OCI-LY3 (cell line): ENCODE data around the gene SLC24A4.

Source experiments
- H2AFZ ChIP-seq: fragments of 200-600, 300-600 bp; shearing (Covaris generic); 2 replicates; pipeline ENCODE4 v1.6.0; 2014; ENCODE audit warnings: antibody characterized with exemption, low read depth, low read length
- H3K27ac ChIP-seq: fragments of 200-600, 300-600 bp; sonication (generic); 2 replicates; pipeline ENCODE4 v1.5.1; 2014; ENCODE audit warnings: mild to moderate bottlenecking, low read length, moderate library complexity, mixed read lengths
- H3K27me3 ChIP-seq: fragments of 200-600, 300-600 bp; sonication (generic); 2 replicates; pipeline ENCODE4 v1.6.1; 2014; ENCODE audit warnings: low read depth, low read length, mixed read lengths
- H3K36me3 ChIP-seq: fragments of 200-600, 300-600 bp; sonication (generic); replicated peaks from 2 replicates; pipeline ENCODE3; 2014; ENCODE audit warnings: low read depth, low read length, mixed read lengths
- H3K4me1 ChIP-seq: fragments of 300-600, 200-600 bp; sonication (generic); 2 replicates; pipeline ENCODE4 v1.6.1; 2014; ENCODE audit warnings: low read length, mixed read lengths
- H3K4me2 ChIP-seq: fragments of 200-600, 300-600 bp; sonication (generic); 2 replicates; pipeline ENCODE4 v1.6.1; 2014; ENCODE audit warnings: low read length, mixed read lengths
- H3K4me3 ChIP-seq: fragments of 300-600, 200-600 bp; sonication (generic); 2 replicates; pipeline ENCODE4 v1.5.1; 2014; ENCODE audit warnings: antibody characterized with exemption, mild to moderate bottlenecking, low read length, moderate library complexity
- H3K79me2 ChIP-seq: fragments of 300-600, 200-600 bp; shearing (Covaris generic); 2 replicates; pipeline ENCODE4 v1.6.1; 2014; ENCODE audit warnings: mild to moderate bottlenecking, low read length, mixed read lengths
- H3K9ac ChIP-seq: fragments of 300-600, 200-600 bp; shearing (Covaris generic); 2 replicates; pipeline ENCODE4 v1.6.0; 2014; ENCODE audit warnings: mild to moderate bottlenecking, low read length, moderate library complexity
- H3K9me3 ChIP-seq: fragments of 200-600, 300-600 bp; shearing (Covaris generic); 2 replicates; pipeline ENCODE4 v1.6.1; 2014; ENCODE audit warnings: low read length, mixed read lengths; ENCODE audit not compliant: insufficient read depth
- H4K20me1 ChIP-seq: fragments of 200-600, 300-600 bp; sonication (generic); 2 replicates; pipeline ENCODE4 v1.6.1; 2016; ENCODE audit warnings: low read length, mixed read lengths; ENCODE audit not compliant: insufficient read depth
- EZH2phosphoT487 ChIP-seq: fragments of 200-600 bp; shearing (Covaris generic); IDR thresholded peaks from 2 replicates; pipeline ENCODE4 v1.6.1; 2018; ENCODE audit warnings: antibody characterized with exemption, mixed run types, low read depth
- TF ChIP-seq, protein P1 (sequence below): fragments of 200-600, 300-600 bp; sonication (generic); IDR thresholded peaks from 2 replicates; pipeline ENCODE4 v1.5.1; 2014; ENCODE audit warnings: antibody characterized with exemption, low read length, low read depth

Gene SLC24A4

DNA sequence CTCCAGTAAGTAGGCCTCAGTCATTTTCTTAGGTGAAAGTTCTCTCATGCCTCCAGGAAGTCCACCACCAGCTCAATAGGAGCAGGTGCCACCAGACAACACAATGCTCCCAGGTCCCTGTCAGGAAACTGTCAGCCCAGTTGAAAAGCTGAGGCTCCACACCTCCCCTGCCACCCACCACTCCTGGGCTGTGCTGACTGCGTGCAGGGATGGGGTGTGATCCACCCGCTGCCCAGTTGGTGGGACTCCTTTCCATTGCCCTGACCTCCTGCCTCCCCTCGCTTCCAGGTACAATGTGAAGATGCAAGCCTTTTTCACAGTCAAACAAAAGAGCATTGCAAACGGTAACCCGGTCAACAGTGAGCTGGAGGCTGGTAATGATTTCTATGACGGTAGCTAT is 125.8 kb downstream of the SLC24A4 start:
- no peak overlapping the region for H3K9ac ChIP-seq
- H3K27ac ChIP-seq, result no peak overlapping the region
- no peak overlapping the region for H2AFZ ChIP-seq
- no peak for TF ChIP-seq EZH2phosphoT487
- TF ChIP-seq, protein P1, sequence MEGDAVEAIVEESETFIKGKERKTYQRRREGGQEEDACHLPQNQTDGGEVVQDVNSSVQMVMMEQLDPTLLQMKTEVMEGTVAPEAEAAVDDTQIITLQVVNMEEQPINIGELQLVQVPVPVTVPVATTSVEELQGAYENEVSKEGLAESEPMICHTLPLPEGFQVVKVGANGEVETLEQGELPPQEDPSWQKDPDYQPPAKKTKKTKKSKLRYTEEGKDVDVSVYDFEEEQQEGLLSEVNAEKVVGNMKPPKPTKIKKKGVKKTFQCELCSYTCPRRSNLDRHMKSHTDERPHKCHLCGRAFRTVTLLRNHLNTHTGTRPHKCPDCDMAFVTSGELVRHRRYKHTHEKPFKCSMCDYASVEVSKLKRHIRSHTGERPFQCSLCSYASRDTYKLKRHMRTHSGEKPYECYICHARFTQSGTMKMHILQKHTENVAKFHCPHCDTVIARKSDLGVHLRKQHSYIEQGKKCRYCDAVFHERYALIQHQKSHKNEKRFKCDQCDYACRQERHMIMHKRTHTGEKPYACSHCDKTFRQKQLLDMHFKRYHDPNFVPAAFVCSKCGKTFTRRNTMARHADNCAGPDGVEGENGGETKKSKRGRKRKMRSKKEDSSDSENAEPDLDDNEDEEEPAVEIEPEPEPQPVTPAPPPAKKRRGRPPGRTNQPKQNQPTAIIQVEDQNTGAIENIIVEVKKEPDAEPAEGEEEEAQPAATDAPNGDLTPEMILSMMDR, result no peak
- H4K20me1 ChIP-seq, result no peaks in the 10 kb centered on the region
- no peaks in the 10 kb centered on the region for H3K79me2 ChIP-seq
- H3K4me2 ChIP-seq, result no peak overlapping the region
- H3K4me1 ChIP-seq, result peaks cover 8% of the 10 kb centered on the region; the same call in 1 of the 2 replicates
- H3K4me3 ChIP-seq, result no peak overlapping the region
- H3K9me3 ChIP-seq, result 0 out of 2 replicates have a peak, but pooled peaks cover 3% of the 10 kb centered on the region
- H3K36me3 ChIP-seq, result no peaks in the 10 kb centered on the region
- H3K27me3 ChIP-seq, result no peaks in the 10 kb centered on the region

GRCh38 chr14:92449404-92450181 is 126.6 kb downstream of the SLC24A4 start:
- Histone ChIP-seq H2AFZ (no peak overlapping the region), H3K27ac (no peak overlapping the region)

GRCh38 chr14:92450351-92451070 is 127.5 kb downstream of the SLC24A4 start:
- H3K4me2 ChIP-seq, result no peak overlapping the region
- H3K79me2 ChIP-seq, result no peaks in the 10 kb centered on the region
- TF ChIP-seq EZH2phosphoT487, result no peak

More at GRCh38 chr14:92449404-92450181, 126.6 kb downstream of the SLC24A4 start:
- Histone ChIP-seq H3K9me3 (0 out of 2 replicates have a peak, but pooled peaks cover 3% of the 10 kb centered on the region), H3K36me3 (no peaks in the 10 kb centered on the region), H3K4me3 (no peak overlapping the region), H3K27me3 (no peaks in the 10 kb centered on the region), H3K4me2 (no peak overlapping the region), H4K20me1 (no peaks in the 10 kb centered on the region), H3K9ac (no peak overlapping the region), H3K4me1 (peaks cover 8% of the 10 kb centered on the region; the same call in 1 of the 2 replicates), H3K79me2 (no peaks in the 10 kb centered on the region)
- TF ChIP-seq EZH2phosphoT487, result no peak
- TF ChIP-seq, protein P1, result no peak

GRCh38 chr14:92451245-92451644 is 128.3 kb downstream of the SLC24A4 start:
- TF ChIP-seq EZH2phosphoT487, result no peak
- TF ChIP-seq, protein P1, result no peak

More at GRCh38 chr14:92450351-92451070, 127.5 kb downstream of the SLC24A4 start:
- Histone ChIP-seq H3K36me3 (no peaks in the 10 kb centered on the region), H3K9me3 (0 out of 2 replicates have a peak, but pooled peaks cover 7% of the 10 kb centered on the region), H2AFZ (no peak overlapping the region; the same call in 1 of the 2 replicates), H4K20me1 (no peaks in the 10 kb centered on the region), H3K4me1 (peaks cover 9% of the 10 kb centered on the region; the same call in 1 of the 2 replicates), H3K27ac (no peak overlapping the region), H3K27me3 (no peaks in the 10 kb centered on the region), H3K9ac (no peak overlapping the region), H3K4me3 (no peak overlapping the region)

More at GRCh38 chr14:92451245-92451644, 128.3 kb downstream of the SLC24A4 start:
- Histone ChIP-seq H2AFZ (no peak overlapping the region), H3K79me2 (no peaks in the 10 kb centered on the region), H3K36me3 (no peaks in the 10 kb centered on the region), H3K4me1 (peaks cover 16% of the 10 kb centered on the region), H4K20me1 (no peaks in the 10 kb centered on the region), H3K4me3 (no peak overlapping the region), H3K9ac (no peak overlapping the region), H3K4me2 (no peak overlapping the region), H3K27ac (no peak overlapping the region), H3K9me3 (0 out of 2 replicates have a peak, but pooled peaks cover 4% of the 10 kb centered on the region), H3K27me3 (no peaks in the 10 kb centered on the region)
